ENCODE measurements around the gene PI16.
"Not testable (repeated sequence)": the region's sequence is repeated elsewhere in the genome, so short reads cannot be mapped to it uniquely, and the experiment has no call there.

The PI16 gene

GRCh38 chr6:36929152-36929551, 25.4 kb upstream of the PI16 start:
- no peak for DNase-seq

DNA sequence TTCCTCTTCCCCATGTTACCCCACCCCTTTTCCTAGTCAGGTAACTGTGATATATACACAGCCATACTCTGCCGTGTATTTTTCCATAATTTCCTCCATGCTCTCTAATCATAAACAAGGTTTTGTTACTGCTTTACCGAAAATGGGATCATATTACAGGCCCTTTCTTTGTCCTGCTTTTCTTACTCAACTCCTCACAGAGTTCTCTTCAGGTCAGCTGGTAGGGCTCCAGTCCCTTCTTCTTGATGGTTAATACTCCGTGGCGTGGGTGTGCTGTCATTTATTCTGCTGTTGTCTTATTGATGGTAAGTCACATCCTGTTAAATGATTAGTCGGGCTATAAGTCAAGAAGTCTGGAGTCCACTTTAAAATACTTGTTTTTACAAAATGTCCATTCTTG, 24.9 kb upstream of the PI16 start:
- no peak for DNase-seq

- DNase-seq: no peak
These were observed 24.1 kb upstream of the PI16 start for GRCh38 chr6:36930483-36930882.

GRCh38 chr6:36933102-36933501, 21.4 kb upstream of the PI16 start:
- no peak for DNase-seq

GRCh38 chr6:36933519-36933918, 21.0 kb upstream of the PI16 start:
- no peak for DNase-seq

- DNase-seq: no peak
These were observed 19.6 kb upstream of the PI16 start for GRCh38 chr6:36934901-36935300.

- DNase-seq: no peak
These were observed 17.7 kb upstream of the PI16 start for GRCh38 chr6:36936824-36937223.

DNA sequence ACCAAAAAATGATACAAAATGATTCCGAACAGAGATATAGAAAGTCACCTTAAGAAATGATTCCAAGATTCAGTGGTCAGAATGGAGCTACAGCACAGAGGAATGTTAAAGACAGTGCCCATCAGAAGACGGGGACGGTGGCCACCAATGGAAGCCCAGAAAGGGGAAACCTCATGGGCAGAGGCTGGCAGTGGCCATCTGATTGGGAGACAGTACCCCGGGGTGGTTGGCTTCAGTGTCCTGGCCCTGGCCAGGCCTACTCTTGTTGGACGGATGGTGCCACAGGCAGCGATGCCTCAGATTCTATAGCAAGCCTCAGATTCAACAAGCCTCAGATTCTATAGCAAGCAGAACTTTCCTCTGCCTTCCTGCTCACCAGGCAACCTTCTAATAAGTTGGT, 16.6 kb upstream of the PI16 start:
- DNase-seq: no peak

GRCh38 chr6:36938536-36938935, 16.0 kb upstream of the PI16 start:
- DNase-seq: no peak

- not testable (repeated sequence) for DNase-seq
These were observed 15.5 kb upstream of the PI16 start for GRCh38 chr6:36939005-36939404.

GRCh38 chr6:36940027-36940426, 14.5 kb upstream of the PI16 start:
- DNase-seq: no peak

- not testable (repeated sequence) for DNase-seq
These were observed 13.0 kb upstream of the PI16 start for GRCh38 chr6:36941561-36941960.

GRCh38 chr6:36942329-36942728, 12.2 kb upstream of the PI16 start:
- not testable (repeated sequence) for DNase-seq

DNA sequence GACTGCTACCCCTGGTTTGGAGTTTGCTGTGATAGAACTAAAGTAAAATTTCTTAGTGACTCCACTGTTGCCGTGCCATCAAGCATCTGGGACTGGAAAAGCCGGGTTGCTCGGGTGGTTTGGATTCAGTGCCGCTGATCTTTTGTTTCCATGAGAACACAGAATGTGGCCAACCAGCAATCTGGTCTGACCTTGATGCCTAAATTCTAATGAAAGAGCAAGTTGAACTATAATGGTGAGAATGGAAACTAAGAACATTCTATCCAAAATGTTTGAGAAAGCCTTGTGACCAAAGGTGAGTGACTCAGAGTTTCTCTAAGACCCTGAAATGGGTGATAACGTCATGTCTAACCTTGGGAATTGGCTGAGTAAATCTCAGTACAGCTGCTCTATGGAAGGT, 9.9 kb upstream of the PI16 start:
- DNase-seq: no peak

GRCh38 chr6:36945301-36945700, 9.2 kb upstream of the PI16 start:
- no peak for DNase-seq

DNA sequence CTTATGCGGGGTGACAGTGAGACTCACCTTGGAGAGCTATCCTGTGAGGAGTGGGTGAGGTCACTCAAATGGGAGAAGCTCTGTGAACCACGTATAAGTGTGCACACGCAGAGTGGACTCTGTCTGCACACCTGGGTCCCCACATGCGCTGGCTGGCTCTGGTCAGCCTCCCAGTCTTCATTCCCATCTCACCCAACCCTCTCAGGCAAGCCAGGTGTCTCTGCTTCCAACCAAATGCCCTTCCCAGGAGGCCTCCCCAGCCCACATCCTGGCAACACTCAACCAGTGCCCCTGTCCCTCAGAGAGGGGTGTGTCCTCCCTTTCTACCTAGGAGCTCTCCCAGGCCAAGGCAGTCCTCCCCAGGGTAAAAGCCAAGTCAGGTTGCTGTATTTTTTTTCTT, 8.0 kb upstream of the PI16 start:
- DNase-seq: no peak

DNA sequence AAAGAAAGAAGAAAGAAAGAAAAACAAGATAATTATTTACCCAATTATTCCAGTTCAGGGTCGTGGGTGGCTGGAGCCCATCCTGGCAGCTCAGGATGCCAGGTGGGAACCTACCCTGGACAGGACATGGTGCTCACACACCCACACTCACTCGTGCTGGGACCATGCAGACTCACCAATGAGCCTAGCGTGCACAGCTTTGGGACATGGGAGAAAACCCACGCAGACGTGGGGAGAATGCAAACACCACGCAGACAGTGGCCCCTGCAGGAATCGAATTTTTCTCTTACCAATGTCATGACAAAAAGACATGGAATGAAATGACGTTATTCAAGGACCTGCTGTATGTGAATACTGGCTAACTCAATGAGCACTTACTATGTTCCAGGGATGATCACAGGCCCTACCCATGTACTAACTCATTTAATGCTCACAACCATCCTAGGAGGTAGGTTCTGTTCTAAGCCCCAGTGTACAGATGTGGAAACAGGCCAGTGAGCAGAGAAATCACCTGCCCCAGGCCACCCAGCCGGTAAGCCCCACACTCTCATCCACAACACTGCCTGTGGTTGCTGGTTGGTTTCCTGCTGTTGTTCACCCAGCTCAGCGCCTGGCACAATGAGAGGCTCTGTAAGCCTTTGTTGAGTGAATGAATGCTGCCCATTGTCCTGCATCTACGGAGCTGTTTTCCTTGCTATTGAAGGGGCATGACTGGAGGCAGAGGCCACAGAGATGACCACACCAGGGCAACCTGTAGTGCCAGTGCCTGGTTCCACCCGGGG, 6.8 kb upstream of the PI16 start:
- DNase-seq: peak; percentile 15 to 67

GRCh38 chr6:36949076-36949475, 5.5 kb upstream of the PI16 start:
- not testable (repeated sequence) for DNase-seq

DNA sequence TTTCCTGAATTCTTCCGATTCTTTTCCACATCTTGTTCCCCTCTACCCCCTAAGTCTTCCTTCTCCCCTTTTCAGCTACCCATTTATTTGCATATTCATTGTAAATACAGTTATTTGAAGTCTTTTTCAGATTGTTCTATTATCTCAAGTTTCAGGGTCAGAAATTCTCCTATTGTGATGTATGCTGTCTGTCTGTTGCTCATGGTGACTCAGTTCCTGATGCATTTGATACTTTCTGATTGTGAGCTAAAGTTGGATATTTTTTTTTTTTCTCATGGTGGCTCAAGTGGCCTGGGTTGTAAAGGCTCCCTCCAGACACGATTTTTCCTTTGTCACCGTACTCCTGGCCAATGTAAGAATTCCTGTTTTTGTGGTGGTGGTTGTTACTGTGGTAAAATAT, 4.9 kb upstream of the PI16 start:
- no peak for DNase-seq

GRCh38 chr6:36953931-36954261, 642 bp upstream of the PI16 start:
- DNase-seq: no peak

GRCh38 chr6:36955136-36955535, 598 bp downstream of the PI16 start:
- no peak for DNase-seq

DNA sequence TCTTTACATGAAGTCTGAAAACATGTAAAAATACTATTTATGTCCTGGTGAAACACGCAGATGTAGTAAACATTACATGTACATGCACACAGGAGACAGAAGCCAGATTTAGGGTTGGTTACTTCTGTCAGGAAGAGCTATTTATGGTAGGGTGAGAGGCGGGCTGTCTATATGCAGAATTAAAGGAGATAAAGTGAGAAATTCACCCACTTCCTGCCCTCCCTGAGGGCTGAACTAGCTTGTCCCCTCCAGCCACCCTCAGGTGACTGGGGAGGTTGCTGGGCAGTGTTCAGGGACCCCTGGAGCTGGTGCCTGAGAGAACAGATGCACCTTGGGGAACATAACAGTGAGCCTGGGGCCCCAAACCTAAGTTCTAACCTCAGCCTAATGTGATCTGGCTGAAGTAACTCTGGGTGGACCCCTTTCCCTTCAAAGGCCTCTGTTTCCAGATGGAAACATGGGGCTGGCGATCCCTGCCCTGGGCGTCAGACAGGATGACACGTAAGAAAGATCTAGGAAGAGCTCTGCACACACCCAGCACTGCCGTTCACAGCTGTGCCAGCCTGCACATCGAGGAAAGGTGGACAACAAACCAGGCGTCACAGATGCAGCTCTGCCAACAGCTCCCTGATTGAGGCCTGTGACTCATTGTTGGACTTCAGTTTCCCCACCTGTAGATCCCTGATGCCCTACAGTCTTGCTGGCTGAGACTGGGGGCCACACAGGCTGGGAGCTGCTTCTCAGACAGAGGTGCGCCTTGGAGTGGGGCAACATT, 1.3 kb downstream of the PI16 start:
- no peak for DNase-seq

DNA sequence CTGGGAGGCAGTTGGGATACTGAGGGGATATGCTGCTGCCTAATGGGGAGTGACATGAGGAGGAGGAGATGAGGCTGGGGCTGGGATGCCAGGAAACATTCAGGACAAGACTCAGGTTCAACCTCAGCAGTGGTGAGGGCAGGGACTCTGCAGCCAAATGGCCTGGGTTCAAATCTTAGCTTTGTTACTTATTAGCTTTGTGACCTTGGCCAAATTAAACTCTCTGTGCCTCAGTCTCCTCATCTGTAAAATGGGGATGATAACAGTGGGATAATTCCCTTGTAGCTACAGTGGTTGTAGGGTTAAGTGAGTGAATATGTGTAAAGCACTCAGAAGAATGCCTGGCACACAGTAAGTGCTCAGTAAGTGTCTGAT, 1.9 kb downstream of the PI16 start:
- DNase-seq: no peak

DNA sequence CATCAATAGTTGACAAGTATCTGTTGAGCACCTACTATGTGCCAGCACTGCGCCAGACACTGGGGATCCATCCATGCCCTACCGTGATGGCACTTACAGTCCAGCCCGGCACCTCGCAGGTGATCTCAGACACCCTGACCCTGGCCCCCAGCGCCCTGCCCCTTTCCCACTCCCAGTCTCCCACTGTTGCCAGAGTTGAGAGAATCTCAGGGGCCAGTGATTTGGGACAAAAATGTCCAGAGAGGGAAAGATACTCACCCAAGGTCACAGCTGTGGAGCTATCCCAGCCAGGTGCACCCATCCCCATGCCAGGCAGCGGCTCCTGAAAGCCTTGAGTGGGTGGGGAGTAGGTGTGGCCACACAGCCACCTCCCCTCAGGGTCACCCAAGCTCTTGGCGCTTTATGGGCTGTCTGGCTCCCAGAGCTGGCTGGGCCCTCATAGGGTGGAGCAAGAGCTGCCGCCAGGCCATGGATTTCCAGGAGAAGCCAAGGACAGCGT, 3.3 kb downstream of the PI16 start:
- no peak for DNase-seq

All from CD4-positive, alpha-beta T cell treated with Interferon alpha-2 for 1 hour (primary cell).